ENCODE data around the gene PRF1. TPM values are rescaled to one million over a fixed set of nuclear protein-coding genes. Genes with fewer than 3 reads are reported as not detected.

The PRF1 gene
- total RNA-seq, 4 donors from 2014 or later: 2.0 to 5.3 (median 3.3) TPM

- TF ChIP-seq, protein P1, sequence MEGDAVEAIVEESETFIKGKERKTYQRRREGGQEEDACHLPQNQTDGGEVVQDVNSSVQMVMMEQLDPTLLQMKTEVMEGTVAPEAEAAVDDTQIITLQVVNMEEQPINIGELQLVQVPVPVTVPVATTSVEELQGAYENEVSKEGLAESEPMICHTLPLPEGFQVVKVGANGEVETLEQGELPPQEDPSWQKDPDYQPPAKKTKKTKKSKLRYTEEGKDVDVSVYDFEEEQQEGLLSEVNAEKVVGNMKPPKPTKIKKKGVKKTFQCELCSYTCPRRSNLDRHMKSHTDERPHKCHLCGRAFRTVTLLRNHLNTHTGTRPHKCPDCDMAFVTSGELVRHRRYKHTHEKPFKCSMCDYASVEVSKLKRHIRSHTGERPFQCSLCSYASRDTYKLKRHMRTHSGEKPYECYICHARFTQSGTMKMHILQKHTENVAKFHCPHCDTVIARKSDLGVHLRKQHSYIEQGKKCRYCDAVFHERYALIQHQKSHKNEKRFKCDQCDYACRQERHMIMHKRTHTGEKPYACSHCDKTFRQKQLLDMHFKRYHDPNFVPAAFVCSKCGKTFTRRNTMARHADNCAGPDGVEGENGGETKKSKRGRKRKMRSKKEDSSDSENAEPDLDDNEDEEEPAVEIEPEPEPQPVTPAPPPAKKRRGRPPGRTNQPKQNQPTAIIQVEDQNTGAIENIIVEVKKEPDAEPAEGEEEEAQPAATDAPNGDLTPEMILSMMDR (IDR thresholded peaks at IDR 0.05; ENCODE audit: low read depth): no peak
These were observed 39.3 kb downstream of the PRF1 start for GRCh38 chr10:70563230-70563629.

- TF ChIP-seq, protein P1 (IDR thresholded peaks at IDR 0.05; ENCODE audit: low read depth): no peak
These were observed 40.3 kb downstream of the PRF1 start for GRCh38 chr10:70562036-70562755.

- TF ChIP-seq, protein P1 (IDR thresholded peaks at IDR 0.05; ENCODE audit: low read depth): no peak
These were observed 41.0 kb downstream of the PRF1 start for GRCh38 chr10:70561558-70561957.

GRCh38 chr10:70561070-70561469, 41.5 kb downstream of the PRF1 start:
- TF ChIP-seq, protein P1 (IDR thresholded peaks at IDR 0.05; ENCODE audit: low read depth): no peak

GRCh38 chr10:70560511-70560941, 42.0 kb downstream of the PRF1 start:
- TF ChIP-seq, protein P1 (IDR thresholded peaks at IDR 0.05; ENCODE audit: low read depth): no peak

- TF ChIP-seq, protein P1 (IDR thresholded peaks at IDR 0.05; ENCODE audit: low read depth): no peak
These were observed 42.7 kb downstream of the PRF1 start for GRCh38 chr10:70559861-70560260.

DNA sequence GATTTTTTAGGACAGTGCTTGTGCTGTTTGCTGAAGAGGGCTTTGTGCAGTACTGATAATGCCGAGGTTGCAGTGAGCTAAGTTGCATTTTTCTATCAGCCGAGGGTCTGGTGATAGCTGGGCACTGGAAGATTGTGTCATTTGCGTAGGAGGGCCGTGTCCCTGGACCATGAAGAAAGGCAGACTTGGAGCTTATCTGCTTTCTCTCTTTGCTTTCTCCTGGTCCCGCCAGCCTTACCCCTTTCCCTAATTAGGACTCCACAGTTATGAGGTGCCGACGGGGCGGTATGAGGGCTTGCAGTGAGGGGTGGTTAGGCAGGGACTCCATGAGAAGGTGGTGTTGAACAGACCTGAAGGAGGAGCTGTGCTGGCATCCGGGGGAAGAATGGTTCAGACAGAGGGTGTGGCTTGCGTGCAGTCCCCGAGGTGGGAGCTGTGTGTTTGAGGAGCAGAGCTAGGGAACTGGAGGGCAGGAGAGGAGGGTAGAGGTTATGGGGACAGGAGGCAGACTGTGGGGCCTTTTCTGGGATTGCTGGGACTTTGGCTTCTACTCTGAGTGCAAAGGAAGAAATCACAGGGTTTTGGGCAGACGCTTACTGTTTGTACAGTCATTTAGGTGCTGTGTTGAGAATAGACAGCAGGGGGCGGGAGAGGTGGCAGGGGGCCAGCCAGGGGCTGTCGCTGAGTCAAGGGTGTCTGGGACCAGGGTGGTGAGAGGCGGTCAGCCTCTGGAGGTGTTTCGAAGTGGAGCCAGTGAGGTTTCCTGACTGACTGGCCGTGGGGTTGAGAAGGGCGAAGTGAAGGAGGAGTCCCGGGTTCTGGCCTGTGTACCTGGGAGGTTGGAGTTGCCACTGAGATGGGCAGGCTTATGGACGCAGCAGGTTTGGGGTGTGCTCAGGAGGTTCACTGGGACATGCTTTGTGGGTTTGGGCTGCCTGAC, 43.4 kb downstream of the PRF1 start:
- TF ChIP-seq, protein P1 (IDR thresholded peaks at IDR 0.05; ENCODE audit: low read depth): no peak

Data from subcutaneous adipose tissue (tissue), 4 donors.